A549 (cell line): ENCODE measurements around the gene SPRYD4. TPM values are rescaled to one million over a fixed set of nuclear protein-coding genes. Genes with fewer than 3 reads are reported as not detected.

Experiments used
- ATAC-seq, 2 experiments: fragments of 200-7000 bp in 1 of 2; fragments of >200 bp in 1 of 2; cut with Nextera tagmentation in 1 of 2; cut with Tn5 transposase in 1 of 2; 3 replicates each; pipeline versions ENCODE4 v1.8.0 to v1.9.1; 2018 to 2020; ENCODE audit warnings: mild to moderate bottlenecking in 1 of 2, moderate library complexity in 1 of 2
- CTCF ChIA-PET: fragments of 300-600 bp; sonication (Branson Sonifier 250); formaldehyde crosslinking; extraction: SDS; loops from one replicate; lab custom pipeline; 2021; ENCODE audit warnings: antibody characterized with exemption, inconsistent platforms; lab: Yijun Ruan, JAX
- POLR2A ChIA-PET: fragments of 350-600 bp; formaldehyde crosslinking; extraction: SDS; loops from one replicate; lab custom pipeline; 2021; ENCODE audit warnings: antibody characterized with exemption, inconsistent platforms; lab: Yijun Ruan, JAX
- DNase-seq, 2 experiments: peaks; one replicate each; pipeline versions ENCODE4 v3.0.0 to v3.0.0-alpha.2; 2011 to 2016; ENCODE audit warnings: low read depth in 1 of 2, low spot score in 1 of 2
- FAIRE-seq: peaks from 2 replicates; lab custom pipeline; 2011; peaks lifted over from hg19 to GRCh38; lab: Jason Lieb, UNC
- H3K27ac ChIP-seq, 2 experiments: fragments of >200 bp; sonication (Bioruptor Twin); formaldehyde crosslinking; 3 replicates each; pipeline ENCODE4 v1.5.1; 2016 to 2017
- H3K4me1 ChIP-seq: fragments of >200 bp; sonication (Bioruptor Twin); formaldehyde crosslinking; 3 replicates; pipeline ENCODE4 v1.6.1; 2016
- H3K4me2 ChIP-seq: fragments of >200 bp; sonication (Bioruptor Twin); formaldehyde crosslinking; 3 replicates; pipeline ENCODE4 v1.6.1; 2016
- H3K4me3 ChIP-seq: fragments of >200 bp; sonication (Bioruptor Twin); formaldehyde crosslinking; 3 replicates; pipeline ENCODE4 v1.5.1; 2016
- H3K9me3 ChIP-seq: fragments of >200 bp; sonication (Bioruptor Twin); formaldehyde crosslinking; 3 replicates; pipeline ENCODE4 v1.6.1; 2016
- CEBPB ChIP-seq, 2 experiments: fragments of >200 bp in 1 of 2; sonication (Bioruptor Twin) in 1 of 2; formaldehyde crosslinking in 1 of 2; IDR thresholded peaks; 2 replicates each; pipeline ENCODE4 v1.6.1; 2012 to 2016
- CHD4 ChIP-seq: fragments of 200-600 bp; sonication (generic); IDR thresholded peaks from 2 replicates; pipeline ENCODE4 v1.6.1; 2016; ENCODE audit warnings: antibody characterized with exemption, mild to moderate bottlenecking, borderline replicate concordance
- FOSL2 ChIP-seq, 2 experiments: fragments of 450-650 bp in 1 of 2; fragments of >200 bp in 1 of 2; sonication (Bioruptor Twin) in 1 of 2; formaldehyde crosslinking; IDR thresholded peaks; 2 replicates each; pipeline versions ENCODE4 v1.5.0 to v1.6.1; 2016 to 2020; ENCODE audit warnings: mild to moderate bottlenecking in 1 of 2, moderate library complexity in 1 of 2
- HDAC2 ChIP-seq: fragments of 200-600 bp; sonication (generic); IDR thresholded peaks from 2 replicates; pipeline ENCODE4 v1.6.1; 2016
- HOXB5 ChIP-seq: fragments of 250-450 bp; sonication (Bioruptor Pico); IDR thresholded peaks from 2 replicates; pipeline ENCODE4 v1.5.0; 2020; ENCODE audit warnings: mild to moderate bottlenecking, moderate library complexity
- KDM1A ChIP-seq: fragments of 200-600 bp; sonication (generic); IDR thresholded peaks from 2 replicates; pipeline ENCODE4 v1.6.1; 2016; ENCODE audit warnings: low read depth, mild to moderate bottlenecking
- MAFK ChIP-seq: fragments of 450-650 bp; IDR thresholded peaks from 2 replicates; pipeline ENCODE4 v1.6.1; 2014; ENCODE audit not compliant: partially characterized antibody
- NFE2L2 ChIP-seq: fragments of 150-350 bp; conservative IDR thresholded peaks from 2 replicates; pipeline ENCODE4 v1.6.1; 2014; ENCODE audit warnings: low read length
- NPAS2 ChIP-seq: fragments of 250-450 bp; sonication (Bioruptor Pico); IDR thresholded peaks from 2 replicates; pipeline ENCODE4 v1.8.0; 2022; ENCODE audit warnings: mild to moderate bottlenecking, moderate library complexity, borderline replicate concordance
- PBX3 ChIP-seq: IDR thresholded peaks from 2 replicates; pipeline ENCODE4 v1.6.1; 2012
- POLR2A ChIP-seq: IDR thresholded peaks from 2 replicates; pipeline ENCODE4 v1.6.1; 2012; ENCODE audit warnings: mild to moderate bottlenecking, low read length
- RAD21 ChIP-seq, 2 experiments: fragments of >200 bp in 1 of 2; sonication (Bioruptor Twin) in 1 of 2; formaldehyde crosslinking in 1 of 2; IDR thresholded peaks in 1 of 2; conservative IDR thresholded peaks in 1 of 2; 2 replicates in 1 of 2; 3 replicates in 1 of 2; pipeline ENCODE4 v1.6.1; 2012 to 2018; ENCODE audit warnings: inconsistent platforms in 1 of 2
- RCOR1 ChIP-seq: fragments of 150-350 bp; IDR thresholded peaks from 2 replicates; pipeline ENCODE4 v1.6.1; 2014; ENCODE audit warnings: antibody characterized with exemption, low read length, low read depth
- TFCP2L1 ChIP-seq: fragments of 250-450 bp; sonication (Bioruptor Pico); IDR thresholded peaks from 2 replicates; pipeline ENCODE4 v1.5.0; 2021; ENCODE audit warnings: mild to moderate bottlenecking
- TP53 ChIP-seq: fragments of 250-450 bp; sonication (Bioruptor Pico); IDR thresholded peaks from 2 replicates; pipeline ENCODE4 v1.5.0; 2021; ENCODE audit warnings: mild to moderate bottlenecking, moderate library complexity
- ZSCAN20 ChIP-seq: fragments of 250-450 bp; sonication (Bioruptor Pico); IDR thresholded peaks from 2 replicates; pipeline ENCODE4 v1.8.0; 2022; ENCODE audit warnings: mild to moderate bottlenecking, moderate library complexity
- WGBS: methylation state at CpG from one replicate; pipeline ENCODE4 v1.1.6; 2017; ENCODE audit errors: missing lambda C conversion rate; 5-methylcytosine and 5-hydroxymethylcytosine counted together
- polyA plus RNA-seq, 4 experiments: library from polyadenylated mRNA; depleted of rRNA in 3 of 4; stranded (reverse); fragments of >200 nt; fragmentation: RNase III in 1 of 4; extraction: RNeasy Plus Mini Kit Qiagen cat#74134 plus additional on column Dnase treatment in 1 of 4; gene quantifications; 2 replicates in 3 of 4; 3 replicates in 1 of 4; pipeline ENCODE4 v1.2.3, GENCODE V29; 2011 to 2017

SPRYD4 gene
- polyA plus RNA-seq, 2 of the 4 experiments (the other 2 are of a cell fraction), result 2.2 to 3.5 TPM

- no peaks in the 10 kb centered on the region for H3K9me3 ChIP-seq
- FAIRE-seq (no peak), ATAC-seq (peak; percentile 46 to 74; a peak in 4 of 6 replicates), DNase-seq (peak in 1 of 2 experiments; percentile 34)
- 73% methylated on average over 11 of the region's 11 CpGs for WGBS
- H3K4me1 ChIP-seq, result peaks cover 3% of the 10 kb centered on the region; the same call in 1 of the 3 replicates
- H3K4me2 ChIP-seq, result no peak overlapping the region
- H3K4me3 ChIP-seq, result no peak overlapping the region
- TF ChIP-seq CHD4 (no peak), NFE2L2 (peak; percentile 51), FOSL2 (IDR thresholded peaks at IDR 0.05) (no peak), FOSL2 (CRISPR knock-in tag; IDR thresholded peaks at IDR 0.05) (0 out of 2 replicates have a peak, but pooled peaks have one; percentile 8)
- CTCF ChIA-PET, result interaction anchor here (0.6 to 1.2 kb wide), 5 partner anchors 13 to 255 kb away, joined by 3 read pairs; partner anchors contain the start of genes ANKRD52 and TIMELESS
- H3K27ac ChIP-seq, result no peak overlapping the region
- POLR2A ChIA-PET, result interaction anchor here (1.3 kb wide), 1 partner anchor 12 kb away, joined by 9 read pairs; the partner anchor contains the start of gene TIMELESS
Measured at GRCh38 chr12:56461235-56462159, 6.9 kb upstream of the SPRYD4 start.

GRCh38 chr12:56462565-56462964 is 5.8 kb upstream of the SPRYD4 start:
- ChIA-PET POLR2A (no interaction called here), CTCF (interaction anchor here (1.3 to 3.4 kb wide), 3 partner anchors 13 to 176 kb away, joined by 3 to 34 read pairs (median 11); partner anchors contain the start of gene TIMELESS)
- DNase-seq (no peak), FAIRE-seq (no peak)
- Histone ChIP-seq H3K4me3 (no peak overlapping the region), H3K9me3 (no peaks in the 10 kb centered on the region)
- no peak for TF ChIP-seq HOXB5 (CRISPR knock-in tag)
- TF ChIP-seq PBX3, result no peak
- TF ChIP-seq MAFK, result peak; percentile 61
- no peak for TF ChIP-seq CEBPB (IDR thresholded peaks at IDR 0.05)
- no peak for TF ChIP-seq KDM1A
- TF ChIP-seq NPAS2, result no peak
- TF ChIP-seq, all 56 proteins: peak for 1
- H3K4me2 ChIP-seq, result no peak overlapping the region
- ATAC-seq, result no peak
- H3K27ac ChIP-seq, result no peak overlapping the region
- H3K4me1 ChIP-seq, result peaks cover 3% of the 10 kb centered on the region; the same call in 1 of the 3 replicates

GRCh38 chr12:56469007-56469930 is 891 bp downstream of the SPRYD4 start:
- DNase-seq (peak in 1 of 2 experiments; percentile 33), FAIRE-seq (no peak), ATAC-seq (peak; percentile 13 to 26; a peak in 4 of 6 replicates)
- Histone ChIP-seq H3K27ac (peak overlapping the region; percentile 89 to 95), H3K9me3 (no peaks in the 10 kb centered on the region), H3K4me2 (peak overlapping the region; percentile 96), H3K4me1 (peaks cover 7% of the 10 kb centered on the region; the same call in 2 of the 3 replicates), H3K4me3 (peak overlapping the region; percentile 90)
- TF ChIP-seq HDAC2 (no peak), TP53 (CRISPR knock-in tag) (0 out of 2 replicates have a peak, but pooled peaks have one; percentile 36)
- ChIA-PET CTCF (interaction anchor here (0.6 to 2.1 kb wide), 12 partner anchors 8 to 280 kb away, joined by 3 to 8 read pairs (median 4); partner anchors contain the start of gene SMARCC2), POLR2A (no interaction called here)
- 28% methylated on average over 18 of the region's 19 CpGs for WGBS

- Histone ChIP-seq H3K4me1 (peaks cover 10% of the 10 kb centered on the region; the same call in 2 of the 3 replicates), H3K9me3 (no peaks in the 10 kb centered on the region), H3K4me2 (no peak overlapping the region), H3K27ac (no peak overlapping the region), H3K4me3 (no peak overlapping the region)
- CTCF ChIA-PET, result interaction anchor here (0.6 to 2.3 kb wide), 6 partner anchors 10 to 101 kb away, joined by 3 to 12 read pairs (median 4); no protein-coding TSS in a partner anchor
- POLR2A ChIA-PET, result no interaction called here
- no peak for DNase-seq
- 89% methylated on average over 7 of the region's 9 CpGs for WGBS
- ATAC-seq, result no peak
- no peak for FAIRE-seq
- TF ChIP-seq TFCP2L1 (no peak), POLR2A (0 out of 2 replicates have a peak, but pooled peaks have one; percentile 19), ZSCAN20 (CRISPR knock-in tag) (no peak), RCOR1 (no peak), RAD21 (conservative IDR thresholded peaks at IDR 0.05 in 1 of 2, IDR thresholded peaks at IDR 0.05 in 1 of 2) (no peak)
Measured at GRCh38 chr12:56474389-56474788, 6.0 kb downstream of the SPRYD4 start.
